Measurements from ENCODE around the gene MUS81. TPM values are rescaled to one million over a fixed set of nuclear protein-coding genes. Genes with fewer than 3 reads are reported as not detected.
"Not testable (repeated sequence)": the region's sequence is repeated elsewhere in the genome, so short reads cannot be mapped to it uniquely, and the experiment has no call there.

Gene MUS81
- total and polyA plus RNA-seq, 9 of the 15 experiments (the other 6 are each of a cell fraction or from before 2014, with no cell fraction given), result 13.4 to 118 (median 53.7) TPM

DNA sequence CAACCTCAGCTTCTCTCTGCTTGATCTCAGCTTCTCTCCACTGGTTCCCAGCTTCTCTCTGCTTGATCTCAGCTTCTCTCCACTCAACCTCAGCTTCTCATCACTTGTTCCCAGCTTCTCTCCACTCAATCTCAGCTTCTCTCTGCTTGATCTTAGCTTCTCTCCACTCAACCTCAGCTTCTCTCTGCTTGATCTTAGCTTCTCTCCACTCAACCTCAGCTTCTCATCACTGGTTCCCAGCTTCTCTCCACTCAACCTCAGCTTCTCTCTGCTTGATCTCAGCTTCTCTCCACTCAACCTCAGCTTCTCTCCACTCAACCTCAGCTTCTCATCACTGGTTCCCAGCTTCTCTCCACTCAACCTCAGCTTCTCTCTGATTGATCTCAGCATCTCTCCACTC lies 28.0 kb upstream of the MUS81 start:
- H4K20me1 ChIP-seq (replicated peaks; ENCODE audit: control insufficient read depth, insufficient read depth, low read length); H3K9me3 ChIP-seq (replicated peaks; ENCODE audit: control insufficient read depth, insufficient read depth, low read depth, low read length); DNase-seq (ENCODE audit: extremely low read depth in 1 of 4, low spot score in 3 of 4); H3K4me3 ChIP-seq; intact Hi-C loops (cut with micrococcal nuclease); H3K4me2 ChIP-seq (ENCODE audit: insufficient read depth, low read length); H3K9ac ChIP-seq (ENCODE audit: insufficient read depth in 1 of 2, low read depth in 2 of 2, low read length in 2 of 2); ATAC-seq; FAIRE-seq; H3K79me2 ChIP-seq (ENCODE audit: control insufficient read depth, insufficient read depth, low read length); H2AFZ ChIP-seq (ENCODE audit: low read depth, low read length); H3K27ac ChIP-seq (ENCODE audit: extremely low read depth, low read depth, low read length); H3K9me1 ChIP-seq (ENCODE audit: control insufficient read depth, insufficient read depth, low read length); H3K36me3 ChIP-seq (ENCODE audit: control insufficient read depth, insufficient read depth, low read length); in situ Hi-C loops (cut with MboI); BruUV-seq (replicated peaks): not testable (repeated sequence)
- peaks cover 5 to 24% of the 10 kb centered on the region in 2 experiments; a peak in 4 of 5 replicates for H3K27me3 ChIP-seq (ENCODE audit: control insufficient read depth in 2 of 2, insufficient read depth in 2 of 2, low read length in 2 of 2)
- ChIA-PET CTCF (ENCODE audit: low intra/inter-chr PET ratio) (interaction anchor here (1.2 kb wide), 1 partner anchor 12 kb away, joined by 4 read pairs; no protein-coding TSS in a partner anchor), POLR2A (interaction anchor here (1.1 to 3.1 kb wide), 4 partner anchors 18 to 112 kb away, joined by 4 to 12 read pairs (median 7); partner anchors contain the start of genes CFL1 and RNASEH2C)
- TF ChIP-seq BCOR (IDR thresholded peaks at IDR 0.05), result 0 out of 2 replicates have a peak, but pooled peaks have one; percentile 9
- H3K4me1 ChIP-seq (replicated peaks in 1 of 2; ENCODE audit: control insufficient read depth in 2 of 2, insufficient read depth in 2 of 2, low read length in 2 of 2), result peaks cover 0 to 16% of the 10 kb centered on the region in 2 experiments; a peak in 2 of 5 replicates

DNA sequence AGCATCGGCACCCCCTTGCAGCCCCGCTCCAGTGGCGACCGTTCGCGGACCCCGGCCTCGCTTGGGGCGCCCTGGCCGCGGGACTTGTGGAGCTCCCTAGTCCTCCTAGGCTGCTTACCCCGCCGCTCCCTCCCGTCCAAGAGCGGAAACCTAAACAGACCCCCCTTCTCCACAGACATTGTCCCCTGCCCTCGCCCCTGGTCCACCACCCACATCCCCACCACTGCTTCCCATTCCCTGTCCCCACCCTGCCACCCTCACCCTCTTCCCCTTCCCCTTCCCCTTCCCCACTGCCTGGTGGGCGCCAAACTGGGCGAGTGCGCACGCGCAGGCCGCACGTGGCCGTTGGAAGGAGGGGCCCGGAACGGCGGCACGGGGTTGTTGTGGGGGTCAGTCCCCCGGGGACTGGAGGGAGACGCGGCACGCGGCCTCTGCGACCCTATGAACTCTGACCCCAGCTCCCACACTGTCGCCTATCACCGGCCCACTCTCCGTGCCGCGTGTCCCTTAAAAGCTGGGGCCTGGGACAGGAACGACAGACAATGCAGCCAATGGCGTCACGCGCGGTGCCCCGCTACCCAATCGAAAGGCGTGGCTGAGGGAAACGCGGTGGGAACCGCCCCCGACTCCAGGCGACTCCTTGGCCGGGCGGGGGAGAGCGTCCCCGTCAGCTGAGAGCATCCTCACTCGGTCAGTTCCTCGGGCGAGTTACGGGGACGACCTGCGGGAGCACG lies 26.8 kb upstream of the MUS81 start, which contains the start of gene SNX32:
TSS of gene SNX32 (plus strand) at position 667 of the 734 bp plus-strand sequence. CDS start 103 bp downstream, outside the sequence.
- intact Hi-C loops (cut with micrococcal nuclease) (no loop called here), in situ Hi-C loops (cut with MboI) (no loop called here)
- FAIRE-seq, result peak; percentile 11
- peak within 1 kb of the TSS; percentile 36; the same call in 1 of the 2 replicates for H2AFZ ChIP-seq (ENCODE audit: low read depth, low read length)
- peaks cover 4 to 24% of the 10 kb centered on the region in 2 experiments; a peak in 4 of 5 replicates for H3K27me3 ChIP-seq (ENCODE audit: control insufficient read depth in 2 of 2, insufficient read depth in 2 of 2, low read length in 2 of 2)
- peak; percentile 100 for ATAC-seq
- H3K79me2 ChIP-seq (ENCODE audit: control insufficient read depth, insufficient read depth, low read length), result no peaks in the 10 kb centered on the region
- H3K36me3 ChIP-seq (ENCODE audit: control insufficient read depth, insufficient read depth, low read length), result no peaks in the 10 kb centered on the region
- H3K9me3 ChIP-seq (replicated peaks; ENCODE audit: control insufficient read depth, insufficient read depth, low read depth, low read length), result no peaks in the 10 kb centered on the region
- H3K9me1 ChIP-seq (ENCODE audit: control insufficient read depth, insufficient read depth, low read length), result no peaks in the 10 kb centered on the region
- no TSS peak for BruUV-seq (replicated peaks)
- H3K9ac ChIP-seq (ENCODE audit: insufficient read depth in 1 of 2, low read depth in 2 of 2, low read length in 2 of 2), result 0 out of 4 replicates have a peak within 1 kb of the TSS, but pooled peaks of 1 of the 2 experiments have one; percentile 26
- no peaks in the 10 kb centered on the region for H4K20me1 ChIP-seq (replicated peaks; ENCODE audit: control insufficient read depth, insufficient read depth, low read length)
- peak within 1 kb of the TSS; percentile 21; the same call in 1 of the 2 replicates for H3K4me2 ChIP-seq (ENCODE audit: insufficient read depth, low read length)
- CTCF ChIA-PET (ENCODE audit: low intra/inter-chr PET ratio), result no interaction called here
- H3K27ac ChIP-seq (ENCODE audit: extremely low read depth, low read depth, low read length), result no peak within 1 kb of the TSS
- POLR2A ChIA-PET, result interaction anchor here (0.5 to 3.1 kb wide), 5 partner anchors 16 to 481 kb away, joined by 3 to 12 read pairs (median 4); partner anchors contain the start of gene CFL1
- H3K4me1 ChIP-seq (replicated peaks in 1 of 2; ENCODE audit: control insufficient read depth in 2 of 2, insufficient read depth in 2 of 2, low read length in 2 of 2), result peaks cover 0 to 16% of the 10 kb centered on the region in 2 experiments; a peak in 2 of 5 replicates
- peak; percentile 83 to 96 (median 94) for DNase-seq (ENCODE audit: extremely low read depth in 1 of 4, low spot score in 3 of 4)
- 36% methylated on average over 46 of the region's 63 CpGs for WGBS (ENCODE audit: insufficient coverage, low coverage, missing lambda C conversion rate)
- no peak within 1 kb of the TSS for H3K4me3 ChIP-seq
- TF ChIP-seq HMGN3 (IDR thresholded peaks at IDR 0.05; ENCODE audit: borderline replicate concordance, extremely low read depth, insufficient read length, low read depth, low read length) (no peak), SRSF9 (IDR thresholded peaks at IDR 0.05; ENCODE audit: borderline replicate concordance, low read depth, low read length) (no peak), CCNT2 (IDR thresholded peaks at IDR 0.05; ENCODE audit: borderline replicate concordance, extremely low read depth, insufficient read length, low read depth, low read length) (no peak), CBX8 (IDR thresholded peaks at IDR 0.05; ENCODE audit: borderline replicate concordance, extremely low read depth, low read depth, low read length, poor library complexity, severe bottlenecking) (no peak), SP2 (IDR thresholded peaks at IDR 0.05; ENCODE audit: extremely low read depth, low read depth, low read length, poor library complexity, severe bottlenecking) (peak; percentile 79), POLR2G (IDR thresholded peaks at IDR 0.05; ENCODE audit: low read depth, low read length) (no peak), MBD2 (IDR thresholded peaks at IDR 0.05; ENCODE audit: borderline replicate concordance, low read depth) (peak; percentile 94)
- TF ChIP-seq, protein P1, sequence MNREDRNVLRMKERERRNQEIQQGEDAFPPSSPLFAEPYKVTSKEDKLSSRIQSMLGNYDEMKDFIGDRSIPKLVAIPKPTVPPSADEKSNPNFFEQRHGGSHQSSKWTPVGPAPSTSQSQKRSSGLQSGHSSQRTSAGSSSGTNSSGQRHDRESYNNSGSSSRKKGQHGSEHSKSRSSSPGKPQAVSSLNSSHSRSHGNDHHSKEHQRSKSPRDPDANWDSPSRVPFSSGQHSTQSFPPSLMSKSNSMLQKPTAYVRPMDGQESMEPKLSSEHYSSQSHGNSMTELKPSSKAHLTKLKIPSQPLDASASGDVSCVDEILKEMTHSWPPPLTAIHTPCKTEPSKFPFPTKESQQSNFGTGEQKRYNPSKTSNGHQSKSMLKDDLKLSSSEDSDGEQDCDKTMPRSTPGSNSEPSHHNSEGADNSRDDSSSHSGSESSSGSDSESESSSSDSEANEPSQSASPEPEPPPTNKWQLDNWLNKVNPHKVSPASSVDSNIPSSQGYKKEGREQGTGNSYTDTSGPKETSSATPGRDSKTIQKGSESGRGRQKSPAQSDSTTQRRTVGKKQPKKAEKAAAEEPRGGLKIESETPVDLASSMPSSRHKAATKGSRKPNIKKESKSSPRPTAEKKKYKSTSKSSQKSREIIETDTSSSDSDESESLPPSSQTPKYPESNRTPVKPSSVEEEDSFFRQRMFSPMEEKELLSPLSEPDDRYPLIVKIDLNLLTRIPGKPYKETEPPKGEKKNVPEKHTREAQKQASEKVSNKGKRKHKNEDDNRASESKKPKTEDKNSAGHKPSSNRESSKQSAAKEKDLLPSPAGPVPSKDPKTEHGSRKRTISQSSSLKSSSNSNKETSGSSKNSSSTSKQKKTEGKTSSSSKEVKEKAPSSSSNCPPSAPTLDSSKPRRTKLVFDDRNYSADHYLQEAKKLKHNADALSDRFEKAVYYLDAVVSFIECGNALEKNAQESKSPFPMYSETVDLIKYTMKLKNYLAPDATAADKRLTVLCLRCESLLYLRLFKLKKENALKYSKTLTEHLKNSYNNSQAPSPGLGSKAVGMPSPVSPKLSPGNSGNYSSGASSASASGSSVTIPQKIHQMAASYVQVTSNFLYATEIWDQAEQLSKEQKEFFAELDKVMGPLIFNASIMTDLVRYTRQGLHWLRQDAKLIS (CRISPR knock-in tag; IDR thresholded peaks at IDR 0.05), result no peak
